ENCODE measurements around the gene PDE6B.

GRCh38 chr4:612052-612748 is 13.2 kb upstream of the PDE6B start:
- TF ChIP-seq CTCF (IDR thresholded peaks at IDR 0.05): no peak
- no peak for TF ChIP-seq POLR2AphosphoS5 (IDR thresholded peaks at IDR 0.05; ENCODE audit: insufficient read depth in 1 of 2, low read depth in 1 of 2)
- TF ChIP-seq POLR2A (IDR thresholded peaks at IDR 0.05): no peak
